ENCODE results near the gene ST7.

Gene ST7

GRCh38 chr7:117043108-117043825 lies 90.0 kb downstream of the ST7 start:
- POLR2A ChIA-PET: no interaction called here
- TF ChIP-seq ZNF384 (IDR thresholded peaks at IDR 0.05) (no peak), NFRKB (IDR thresholded peaks at IDR 0.05) (no peak), PKNOX1 (IDR thresholded peaks at IDR 0.05) (no peak), FOXM1 (IDR thresholded peaks at IDR 0.05; ENCODE audit: borderline replicate concordance) (no peak)
- no peak for DNase-seq (ENCODE audit: extremely low spot score)
- CTCF ChIA-PET: no interaction called here

- POLR2A ChIA-PET: no interaction called here
- DNase-seq (ENCODE audit: extremely low spot score): no peak
- CTCF ChIA-PET: no interaction called here
- TF ChIP-seq BHLHE40 (IDR thresholded peaks at IDR 0.05; ENCODE audit: borderline replicate concordance): no peak
- TF ChIP-seq L3MBTL2 (conservative IDR thresholded peaks at IDR 0.05): no peak
- TF ChIP-seq PKNOX1 (IDR thresholded peaks at IDR 0.05): no peak
- no peak for TF ChIP-seq TARDBP (IDR thresholded peaks at IDR 0.05)
- no peak for TF ChIP-seq ELF4 (IDR thresholded peaks at IDR 0.05)
- TF ChIP-seq ARNT (IDR thresholded peaks at IDR 0.05): no peak
- TF ChIP-seq SP1 (IDR thresholded peaks at IDR 0.05): no peak
- TF ChIP-seq FOXK2 (IDR thresholded peaks at IDR 0.05): no peak
- TF ChIP-seq HDGF (IDR thresholded peaks at IDR 0.05; ENCODE audit: borderline replicate concordance): no peak
- no peak for TF ChIP-seq ZNF384 (IDR thresholded peaks at IDR 0.05)
- TF ChIP-seq FOXA1 (IDR thresholded peaks at IDR 0.05): no peak
- no peak for TF ChIP-seq FOXM1 (IDR thresholded peaks at IDR 0.05; ENCODE audit: borderline replicate concordance)
- no peak for TF ChIP-seq NFRKB (IDR thresholded peaks at IDR 0.05)
- no peak for TF ChIP-seq SUZ12 (IDR thresholded peaks at IDR 0.05)
- TF ChIP-seq CTBP1 (IDR thresholded peaks at IDR 0.05; ENCODE audit: borderline replicate concordance): no peak
Observed at GRCh38 chr7:117044664-117045063, 91.4 kb downstream of the ST7 start.

- TF ChIP-seq ZNF384 (IDR thresholded peaks at IDR 0.05): no peak
- TF ChIP-seq ARNT (IDR thresholded peaks at IDR 0.05): no peak
- no peak for TF ChIP-seq TARDBP (IDR thresholded peaks at IDR 0.05)
- TF ChIP-seq FOXK2 (IDR thresholded peaks at IDR 0.05): no peak
- no peak for TF ChIP-seq ELF4 (IDR thresholded peaks at IDR 0.05)
- no peak for TF ChIP-seq SUZ12 (IDR thresholded peaks at IDR 0.05)
- no peak for TF ChIP-seq CTBP1 (IDR thresholded peaks at IDR 0.05; ENCODE audit: borderline replicate concordance)
- TF ChIP-seq LEF1 (IDR thresholded peaks at IDR 0.05; ENCODE audit: borderline replicate concordance): no peak
- no peak for TF ChIP-seq NFRKB (IDR thresholded peaks at IDR 0.05)
- no peak for TF ChIP-seq HDGF (IDR thresholded peaks at IDR 0.05; ENCODE audit: borderline replicate concordance)
- TF ChIP-seq SP1 (IDR thresholded peaks at IDR 0.05): no peak
- TF ChIP-seq FOXA1 (IDR thresholded peaks at IDR 0.05): no peak
- no peak for TF ChIP-seq PKNOX1 (IDR thresholded peaks at IDR 0.05)
- no peak for TF ChIP-seq L3MBTL2 (conservative IDR thresholded peaks at IDR 0.05)
- no peak for TF ChIP-seq FOXM1 (IDR thresholded peaks at IDR 0.05; ENCODE audit: borderline replicate concordance)
- POLR2A ChIA-PET: no interaction called here
- CTCF ChIA-PET: no interaction called here
- no peak for DNase-seq (ENCODE audit: extremely low spot score)
Observed at GRCh38 chr7:117045927-117046710, 92.8 kb downstream of the ST7 start.

- TF ChIP-seq L3MBTL2 (conservative IDR thresholded peaks at IDR 0.05) (no peak), BHLHE40 (IDR thresholded peaks at IDR 0.05; ENCODE audit: borderline replicate concordance) (no peak), FOXM1 (IDR thresholded peaks at IDR 0.05; ENCODE audit: borderline replicate concordance) (no peak), SUZ12 (IDR thresholded peaks at IDR 0.05) (no peak), NFRKB (IDR thresholded peaks at IDR 0.05) (no peak), HDGF (IDR thresholded peaks at IDR 0.05; ENCODE audit: borderline replicate concordance) (no peak), FOXK2 (IDR thresholded peaks at IDR 0.05) (no peak), PKNOX1 (IDR thresholded peaks at IDR 0.05) (no peak), TARDBP (IDR thresholded peaks at IDR 0.05) (no peak)
- no peak for DNase-seq (ENCODE audit: extremely low spot score)
- ChIA-PET CTCF (no interaction called here), POLR2A (no interaction called here)
Observed at GRCh38 chr7:117047496-117047895, 94.2 kb downstream of the ST7 start.

GRCh38 chr7:117048114-117048866 lies 95.0 kb downstream of the ST7 start:
- POLR2A ChIA-PET: no interaction called here
- DNase-seq (ENCODE audit: extremely low spot score): no peak
- no peak for TF ChIP-seq TARDBP (IDR thresholded peaks at IDR 0.05)
- CTCF ChIA-PET: no interaction called here

Measured in HEK293T (cell line).